Ishikawa (cell line): Measurements from ENCODE around the gene MBNL1.

Experiments
- CREB1 ChIP-seq: IDR thresholded peaks from 2 replicates; pipeline ENCODE4 v1.6.1; 2012; ENCODE audit warnings: low read depth
- EGR1 ChIP-seq: IDR thresholded peaks from 2 replicates; pipeline ENCODE4 v1.6.1; 2012
- EP300 ChIP-seq: IDR thresholded peaks from 2 replicates; pipeline ENCODE4 v1.6.1; 2012; ENCODE audit warnings: borderline replicate concordance
- FOXM1 ChIP-seq: IDR thresholded peaks from 2 replicates; pipeline ENCODE4 v1.6.1; 2012; ENCODE audit warnings: low read depth, borderline replicate concordance
- MAX ChIP-seq: IDR thresholded peaks from 2 replicates; pipeline ENCODE4 v1.6.1; 2012
- NFIC ChIP-seq: IDR thresholded peaks from 2 replicates; pipeline ENCODE4 v1.6.1; 2012
- RAD21 ChIP-seq: IDR thresholded peaks from 2 replicates; pipeline ENCODE4 v1.6.1; 2012; ENCODE audit warnings: low read depth
- REST ChIP-seq: IDR thresholded peaks from 2 replicates; pipeline ENCODE4 v1.6.1; 2012; ENCODE audit warnings: low read depth, mild to moderate bottlenecking
- TAF1 ChIP-seq: IDR thresholded peaks from 2 replicates; pipeline ENCODE4 v1.6.1; 2012; ENCODE audit warnings: low read depth, mild to moderate bottlenecking
- TCF12 ChIP-seq: IDR thresholded peaks from 2 replicates; pipeline ENCODE4 v1.6.1; 2012; ENCODE audit warnings: low read depth
- TEAD4 ChIP-seq: IDR thresholded peaks from 2 replicates; pipeline ENCODE4 v1.6.1; 2012
- USF1 ChIP-seq: IDR thresholded peaks from 2 replicates; pipeline ENCODE4 v1.6.1; 2012
- YY1 ChIP-seq: IDR thresholded peaks from 2 replicates; pipeline ENCODE4 v1.6.1; 2012; ENCODE audit warnings: low read depth
- ZBTB7A ChIP-seq: IDR thresholded peaks from 2 replicates; pipeline ENCODE4 v1.6.1; 2012; ENCODE audit warnings: low read depth

Gene MBNL1

DNA sequence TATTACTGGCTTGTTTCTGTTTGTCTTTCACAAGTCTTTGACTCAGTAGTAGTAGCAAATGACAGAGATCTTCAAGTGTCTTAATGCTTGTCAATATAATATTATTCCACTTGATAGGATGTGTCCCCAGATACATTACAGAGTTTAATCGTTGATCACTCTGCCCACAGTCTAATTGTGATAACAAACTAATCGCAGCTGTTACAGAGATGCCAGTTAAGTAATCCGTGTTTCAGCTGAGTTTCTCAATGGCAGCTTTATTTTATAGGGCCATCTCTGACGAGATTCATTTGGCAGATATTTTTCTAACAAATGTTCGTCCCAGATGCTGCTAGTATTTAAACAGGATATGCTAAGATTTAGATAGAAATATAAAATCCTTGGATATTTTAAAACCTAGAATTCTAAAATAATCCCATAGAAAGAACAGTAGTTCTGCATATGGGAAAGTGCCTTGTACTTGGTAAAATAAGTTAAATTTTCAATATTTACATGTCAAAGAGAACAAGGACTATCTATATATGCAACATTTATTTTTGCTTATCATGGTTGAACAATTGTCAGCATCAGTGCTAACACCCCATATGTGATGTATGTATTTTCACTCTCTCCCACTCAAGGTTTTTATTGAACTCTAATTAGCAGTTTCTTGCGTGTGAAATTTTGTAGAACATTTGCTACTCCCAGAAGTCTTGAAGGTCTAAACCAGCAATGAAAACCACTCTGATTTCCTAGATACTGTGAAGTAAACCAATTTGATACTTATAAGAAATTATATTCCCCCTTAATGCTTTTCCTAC lies 185.5 kb downstream of the MBNL1 start:
- TF ChIP-seq TEAD4 = no peak
- no peak for TF ChIP-seq CREB1
- TF ChIP-seq YY1 = no peak
- TF ChIP-seq EGR1 = no peak

GRCh38 chr3:152455989-152456388 lies 187.3 kb downstream of the MBNL1 start:
- no peak for TF ChIP-seq TEAD4
- TF ChIP-seq TAF1 = no peak
- TF ChIP-seq USF1 = no peak

DNA sequence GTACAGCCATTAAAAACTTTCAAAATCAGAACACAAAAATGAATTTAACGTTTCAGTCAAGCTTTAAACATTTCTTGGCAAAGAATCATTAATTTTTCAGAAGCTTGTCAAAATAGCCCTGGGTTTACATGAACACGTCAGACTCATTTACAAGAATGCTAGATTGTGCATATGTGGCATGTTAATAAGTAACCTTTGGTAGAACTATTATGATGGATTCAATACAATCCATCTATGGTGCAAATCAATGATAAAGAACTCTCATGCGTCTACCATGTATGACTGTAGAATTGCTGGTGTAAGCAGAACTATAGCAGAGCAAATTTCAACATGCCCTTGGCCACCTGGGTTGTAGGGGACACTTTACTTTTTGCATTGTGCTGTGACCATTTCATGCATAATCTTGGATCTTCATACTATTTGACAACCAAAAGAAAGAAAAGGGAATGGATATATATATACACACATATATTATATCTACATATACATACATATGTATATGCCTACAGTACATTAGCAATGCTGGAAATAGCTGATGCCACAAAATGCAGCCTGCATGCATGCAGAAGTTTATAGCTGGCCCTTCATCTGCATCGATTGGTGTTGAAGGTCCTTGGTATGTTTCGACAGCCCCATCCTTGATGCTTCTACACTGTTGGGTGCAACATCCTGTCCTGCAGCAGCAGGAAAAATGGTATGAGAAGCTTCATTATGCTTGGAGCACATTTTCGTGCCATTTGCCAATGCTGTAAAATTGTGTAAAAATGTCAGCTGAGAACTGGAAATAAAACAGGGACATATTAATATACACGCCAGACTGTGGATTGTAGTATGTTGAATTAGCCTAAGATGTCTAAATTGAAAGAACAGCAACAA lies 189.0 kb downstream of the MBNL1 start:
- no peak for TF ChIP-seq TEAD4
- TF ChIP-seq YY1 = no peak
- no peak for TF ChIP-seq REST
- no peak for TF ChIP-seq EGR1
- TF ChIP-seq ZBTB7A = no peak

DNA sequence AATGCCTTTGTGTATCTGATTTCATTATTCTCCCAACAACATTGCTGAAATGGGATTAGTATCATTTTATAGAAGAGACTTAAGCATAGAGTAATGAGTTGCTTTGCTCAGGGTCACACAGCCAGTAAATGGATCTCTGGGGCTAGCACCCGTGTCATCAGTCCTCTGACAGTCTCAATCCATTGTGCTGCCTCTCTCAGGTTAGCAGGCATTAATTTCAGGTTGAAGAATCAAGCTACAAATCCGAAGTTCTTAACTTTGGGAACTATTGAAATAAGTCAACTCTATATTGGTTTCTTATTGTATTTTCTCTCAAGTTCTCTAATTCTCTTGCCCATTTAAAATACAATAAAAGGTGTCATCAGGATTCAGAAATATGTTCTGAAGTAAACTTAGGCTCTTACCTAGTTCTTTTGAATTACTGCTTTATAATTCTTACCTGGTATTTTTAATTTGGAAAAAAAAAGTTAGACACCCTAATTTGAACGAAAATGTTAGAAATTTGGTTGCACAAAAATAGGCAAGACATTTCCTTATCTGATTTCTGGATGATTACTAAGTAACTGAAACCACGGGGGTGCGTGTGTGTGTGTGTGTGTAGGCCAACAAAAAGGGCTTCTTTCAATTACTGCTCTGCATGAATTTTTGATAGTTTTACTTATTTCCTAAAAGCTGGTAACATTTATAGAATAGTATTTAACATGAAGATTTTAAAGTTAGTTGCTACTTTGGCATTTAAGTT lies 189.8 kb downstream of the MBNL1 start:
- TF ChIP-seq RAD21 (no peak), TAF1 (no peak), REST (no peak), EP300 (no peak), USF1 (no peak), TCF12 (no peak), FOXM1 (no peak), MAX (no peak), NFIC (no peak), TEAD4 (no peak), ZBTB7A (no peak), YY1 (no peak), CREB1 (no peak)

GRCh38 chr3:152459118-152459515 lies 190.4 kb downstream of the MBNL1 start:
- TF ChIP-seq TAF1 (no peak), USF1 (no peak), EP300 (no peak), TEAD4 (no peak), REST (no peak), CREB1 (no peak), YY1 (no peak)
